Measurements from ENCODE around the gene SLC1A7.

SLC1A7 gene

GRCh38 chr1:53130878-53131589 is 11.4 kb downstream of the SLC1A7 start:
- TF ChIP-seq, protein P1, sequence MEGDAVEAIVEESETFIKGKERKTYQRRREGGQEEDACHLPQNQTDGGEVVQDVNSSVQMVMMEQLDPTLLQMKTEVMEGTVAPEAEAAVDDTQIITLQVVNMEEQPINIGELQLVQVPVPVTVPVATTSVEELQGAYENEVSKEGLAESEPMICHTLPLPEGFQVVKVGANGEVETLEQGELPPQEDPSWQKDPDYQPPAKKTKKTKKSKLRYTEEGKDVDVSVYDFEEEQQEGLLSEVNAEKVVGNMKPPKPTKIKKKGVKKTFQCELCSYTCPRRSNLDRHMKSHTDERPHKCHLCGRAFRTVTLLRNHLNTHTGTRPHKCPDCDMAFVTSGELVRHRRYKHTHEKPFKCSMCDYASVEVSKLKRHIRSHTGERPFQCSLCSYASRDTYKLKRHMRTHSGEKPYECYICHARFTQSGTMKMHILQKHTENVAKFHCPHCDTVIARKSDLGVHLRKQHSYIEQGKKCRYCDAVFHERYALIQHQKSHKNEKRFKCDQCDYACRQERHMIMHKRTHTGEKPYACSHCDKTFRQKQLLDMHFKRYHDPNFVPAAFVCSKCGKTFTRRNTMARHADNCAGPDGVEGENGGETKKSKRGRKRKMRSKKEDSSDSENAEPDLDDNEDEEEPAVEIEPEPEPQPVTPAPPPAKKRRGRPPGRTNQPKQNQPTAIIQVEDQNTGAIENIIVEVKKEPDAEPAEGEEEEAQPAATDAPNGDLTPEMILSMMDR (conservative IDR thresholded peaks at IDR 0.05; ENCODE audit: low read depth, low read length): no peak
- no peak overlapping the region for H3K4me3 ChIP-seq (ENCODE audit: low read depth, low read length)
- DNase-seq (ENCODE audit: low read depth): no peak

DNA sequence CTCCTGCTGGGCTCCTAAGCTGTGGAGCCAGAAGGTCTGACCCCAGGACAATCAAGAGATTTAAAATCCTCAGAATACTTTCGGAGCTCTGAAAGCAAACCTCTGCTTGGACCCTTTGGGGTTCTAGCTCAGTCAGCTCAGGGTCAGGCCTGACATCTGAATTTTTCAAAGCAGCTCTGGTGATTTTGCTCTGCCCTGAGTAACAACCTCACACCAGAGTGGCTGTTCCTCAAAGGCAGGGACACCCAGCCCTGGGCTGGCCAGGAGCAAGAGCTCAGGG is 11.9 kb downstream of the SLC1A7 start:
- DNase-seq (ENCODE audit: low read depth): no peak
- TF ChIP-seq, protein P1 (conservative IDR thresholded peaks at IDR 0.05; ENCODE audit: low read depth, low read length): no peak
- H3K4me3 ChIP-seq (ENCODE audit: low read depth, low read length): no peak overlapping the region

DNA sequence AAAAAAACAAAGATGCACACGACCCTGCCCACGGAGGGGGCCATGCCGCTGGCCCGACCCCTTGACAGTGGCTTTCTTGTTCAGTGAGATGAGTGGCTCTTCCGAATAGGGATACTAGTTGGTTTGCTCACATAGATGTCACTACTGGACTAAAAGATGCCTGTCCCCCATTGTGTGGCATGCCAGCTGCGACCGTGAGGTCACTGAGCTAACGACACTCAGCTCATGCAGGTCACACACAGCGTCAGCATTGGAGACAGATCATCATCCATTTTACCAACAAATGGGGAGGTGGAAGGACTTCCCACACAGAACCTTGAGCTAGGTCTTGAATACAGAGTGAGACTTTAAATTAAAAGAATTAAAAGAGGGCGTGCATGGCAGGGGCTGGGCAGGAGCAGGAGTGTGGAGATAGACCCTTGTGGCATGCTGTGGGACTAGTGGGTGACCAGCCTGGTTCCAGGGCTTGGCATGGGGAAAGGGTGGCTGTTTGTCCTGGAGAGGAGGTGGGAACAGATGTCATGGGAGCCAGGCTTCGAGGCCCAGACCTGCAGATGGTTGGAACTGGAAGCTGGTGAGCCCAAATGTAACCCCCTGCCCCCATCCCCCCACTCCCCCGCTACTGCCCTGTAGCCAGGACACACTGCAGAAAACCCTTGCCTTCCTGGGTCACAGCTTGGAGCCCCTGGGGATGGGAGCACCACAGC is 12.4 kb downstream of the SLC1A7 start:
- TF ChIP-seq, protein P1 (conservative IDR thresholded peaks at IDR 0.05; ENCODE audit: low read depth, low read length): no peak
- no peak for DNase-seq (ENCODE audit: low read depth)
- H3K4me3 ChIP-seq (ENCODE audit: low read depth, low read length): no peak overlapping the region

DNA sequence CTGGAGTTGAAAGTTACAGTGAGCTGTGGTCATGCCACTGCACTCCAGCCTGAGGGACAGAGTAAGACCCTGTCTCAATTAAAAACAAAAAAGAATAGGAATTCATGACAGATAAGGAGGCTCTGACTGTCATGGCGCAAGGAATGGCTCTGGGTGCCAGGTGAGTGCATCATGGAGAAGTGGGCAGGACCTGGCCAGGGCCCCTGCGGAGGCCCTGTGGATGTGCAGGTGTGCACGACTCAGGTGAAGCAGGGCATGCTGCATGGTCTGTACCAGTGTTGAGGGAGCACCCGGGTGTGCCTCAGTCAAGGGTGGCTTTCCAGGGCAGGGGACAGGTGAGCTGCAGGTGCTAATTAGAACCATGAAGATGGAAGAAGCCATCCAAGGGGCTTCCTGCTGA is 14.0 kb downstream of the SLC1A7 start:
- TF ChIP-seq, protein P1 (conservative IDR thresholded peaks at IDR 0.05; ENCODE audit: low read depth, low read length): no peak
- DNase-seq (ENCODE audit: low read depth): no peak
- no peak overlapping the region for H3K4me3 ChIP-seq (ENCODE audit: low read depth, low read length)

DNA sequence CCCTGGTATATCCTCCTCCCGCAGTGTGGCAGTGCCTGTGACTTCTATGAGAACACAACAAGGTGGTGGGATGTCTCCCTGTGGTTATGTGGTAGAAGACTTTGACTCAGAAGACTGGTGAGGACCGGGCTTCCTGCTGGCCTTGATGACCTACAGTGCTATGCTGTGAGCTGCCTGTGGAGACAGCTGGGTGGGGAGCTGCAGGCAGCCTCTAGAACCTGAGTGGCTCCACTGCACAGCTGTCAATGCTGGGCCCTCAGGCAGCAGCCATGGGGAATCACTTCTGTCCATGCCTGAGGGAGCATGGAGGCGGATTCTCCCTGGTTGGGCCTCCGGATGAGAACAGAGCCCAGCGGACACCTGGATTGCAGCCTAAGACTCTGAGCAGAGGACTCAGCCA is 14.9 kb downstream of the SLC1A7 start:
- DNase-seq (ENCODE audit: low read depth): peak; percentile 50
- no peak overlapping the region for H3K4me3 ChIP-seq (ENCODE audit: low read depth, low read length)
- TF ChIP-seq, protein P1 (conservative IDR thresholded peaks at IDR 0.05; ENCODE audit: low read depth, low read length): no peak

GRCh38 chr1:53126495-53126894 is 15.9 kb downstream of the SLC1A7 start:
- no peak overlapping the region for H3K4me3 ChIP-seq (ENCODE audit: low read depth, low read length)
- TF ChIP-seq, protein P1 (conservative IDR thresholded peaks at IDR 0.05; ENCODE audit: low read depth, low read length): no peak
- DNase-seq (ENCODE audit: low read depth): no peak

Data from choroid plexus epithelial cell (primary cell).